Vagina (tissue), 2 donors: ENCODE data around the gene EHMT2.

Source experiments
- POLR2A ChIP-seq, 2 donors: fragments of 450-650 bp; IDR thresholded peaks; one replicate each; pipeline ENCODE4 v1.6.1; 2017; ENCODE audit warnings: antibody characterized with exemption in 2 of 2, mild to moderate bottlenecking in 2 of 2, moderate library complexity in 2 of 2
- POLR2AphosphoS5 ChIP-seq, 2 donors: sonication (generic); formaldehyde crosslinking; IDR thresholded peaks; one replicate each; pipeline ENCODE4 v1.9.0; 2017; ENCODE audit warnings: antibody characterized with exemption in 2 of 2, mild to moderate bottlenecking in 2 of 2, low read depth in 1 of 2; ENCODE audit not compliant: insufficient read depth in 1 of 2
- TF ChIP-seq, protein P1 (sequence below), 3 experiments: fragments of 450-650 bp in 2 of 3; fragments of 200-600 bp in 1 of 3; sonication (generic) in 1 of 3; IDR thresholded peaks; one replicate each; pipeline ENCODE4 v1.5.1; 2017 to 2019; ENCODE audit warnings: antibody characterized with exemption in 3 of 3, mild to moderate bottlenecking in 2 of 3, moderate library complexity in 2 of 3

DNA sequence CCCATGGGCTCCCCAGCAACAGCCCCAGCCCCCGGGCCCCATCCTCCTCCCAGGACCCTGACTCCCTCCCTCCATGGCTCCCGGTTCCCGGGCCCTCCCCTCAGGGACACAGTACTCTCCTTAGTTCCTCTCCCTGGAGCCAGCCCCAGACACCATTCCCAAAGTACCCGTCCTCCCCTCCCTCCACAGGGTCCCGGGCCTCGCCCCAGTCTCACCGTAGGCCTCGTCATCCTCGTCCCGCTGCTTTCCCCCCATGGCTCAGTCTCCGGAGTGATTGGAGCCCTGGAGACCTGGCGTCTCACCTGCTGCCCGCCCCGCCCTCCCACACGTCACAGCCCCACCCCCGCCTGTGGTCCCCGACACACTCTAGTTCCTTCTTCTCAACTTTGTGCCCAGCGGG is 18.8 kb downstream of the EHMT2 start, which contains the start of gene SLC44A4:
- TF ChIP-seq POLR2A (IDR thresholded peaks at IDR 0.05) (no peak), POLR2AphosphoS5 (IDR thresholded peaks at IDR 0.05; ENCODE audit: insufficient read depth in 1 of 2, low read depth in 1 of 2) (no peak)
- TF ChIP-seq, protein P1, sequence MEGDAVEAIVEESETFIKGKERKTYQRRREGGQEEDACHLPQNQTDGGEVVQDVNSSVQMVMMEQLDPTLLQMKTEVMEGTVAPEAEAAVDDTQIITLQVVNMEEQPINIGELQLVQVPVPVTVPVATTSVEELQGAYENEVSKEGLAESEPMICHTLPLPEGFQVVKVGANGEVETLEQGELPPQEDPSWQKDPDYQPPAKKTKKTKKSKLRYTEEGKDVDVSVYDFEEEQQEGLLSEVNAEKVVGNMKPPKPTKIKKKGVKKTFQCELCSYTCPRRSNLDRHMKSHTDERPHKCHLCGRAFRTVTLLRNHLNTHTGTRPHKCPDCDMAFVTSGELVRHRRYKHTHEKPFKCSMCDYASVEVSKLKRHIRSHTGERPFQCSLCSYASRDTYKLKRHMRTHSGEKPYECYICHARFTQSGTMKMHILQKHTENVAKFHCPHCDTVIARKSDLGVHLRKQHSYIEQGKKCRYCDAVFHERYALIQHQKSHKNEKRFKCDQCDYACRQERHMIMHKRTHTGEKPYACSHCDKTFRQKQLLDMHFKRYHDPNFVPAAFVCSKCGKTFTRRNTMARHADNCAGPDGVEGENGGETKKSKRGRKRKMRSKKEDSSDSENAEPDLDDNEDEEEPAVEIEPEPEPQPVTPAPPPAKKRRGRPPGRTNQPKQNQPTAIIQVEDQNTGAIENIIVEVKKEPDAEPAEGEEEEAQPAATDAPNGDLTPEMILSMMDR (IDR thresholded peaks at IDR 0.05): no peak
